SK-N-SH (cell line): Measurements from ENCODE around the gene CIB4. TPM values are rescaled to one million over a fixed set of nuclear protein-coding genes. Genes with fewer than 3 reads are reported as not detected.

Source experiments
- CTCF ChIA-PET: fragments of 300-600, 350-600 bp; formaldehyde crosslinking; extraction: SDS; loops from one replicate; lab custom pipeline; 2021; lab: Yijun Ruan, JAX
- POLR2A ChIA-PET: fragments of 350-600 bp; sonication (Branson Sonifier 250); formaldehyde crosslinking; extraction: SDS; loops from one replicate; lab custom pipeline; 2020; ENCODE audit warnings: antibody characterized with exemption, inconsistent platforms; lab: Yijun Ruan, JAX
- DNase-seq: peaks from one replicate; pipeline ENCODE4 v3.0.0; 2012
- H2AFZ ChIP-seq: fragments of 200-600 bp; sonication (generic); 2 replicates; pipeline ENCODE4 v1.8.1; 2016; ENCODE audit warnings: antibody characterized with exemption, mild to moderate bottlenecking, low read depth
- H3F3A ChIP-seq: fragments of 200-600 bp; sonication (generic); replicated peaks from 2 replicates; pipeline ENCODE3; 2016; ENCODE audit warnings: antibody characterized with exemption, mild to moderate bottlenecking; ENCODE audit not compliant: insufficient read depth
- H3K27ac ChIP-seq, 2 experiments: fragments of 200-500 bp in 1 of 2; fragments of 200-600 bp in 1 of 2; sonication (Bioruptor generic) in 1 of 2; sonication (generic), shearing (Covaris generic) in 1 of 2; 2 replicates each; pipeline versions ENCODE4 v1.5.1 to v1.6.1; 2014 to 2016; ENCODE audit warnings: low read depth in 2 of 2, inconsistent platforms in 1 of 2, low read length in 1 of 2, mild to moderate bottlenecking in 1 of 2, mixed read lengths in 1 of 2
- H3K27me3 ChIP-seq: fragments of 200-600 bp; sonication (generic), shearing (Covaris generic); 2 replicates; pipeline ENCODE4 v1.6.1; 2016; ENCODE audit warnings: mixed run types; ENCODE audit not compliant: insufficient read depth
- H3K36me3 ChIP-seq, 2 experiments: fragments of 200-500 bp in 1 of 2; fragments of 200-600 bp in 1 of 2; sonication (Bioruptor generic) in 1 of 2; sonication (generic) in 1 of 2; replicated peaks in 1 of 2; 2 replicates each; pipeline versions ENCODE3 to v1.5.1; 2014 to 2016; ENCODE audit warnings: low read length in 1 of 2, mild to moderate bottlenecking in 1 of 2; ENCODE audit not compliant: insufficient read depth in 2 of 2, control insufficient read depth in 1 of 2
- H3K4me1 ChIP-seq, 2 experiments: fragments of 200-500 bp in 1 of 2; fragments of 200-600 bp in 1 of 2; sonication (Bioruptor generic) in 1 of 2; sonication (generic), shearing (Covaris generic) in 1 of 2; 2 replicates each; pipeline versions ENCODE4 v1.5.1 to v1.6.1; 2014 to 2016; ENCODE audit warnings: low read depth in 1 of 2, low read length in 1 of 2, mixed run types in 1 of 2; ENCODE audit not compliant: insufficient read depth in 2 of 2, control insufficient read depth in 1 of 2
- H3K4me2 ChIP-seq: fragments of 200-600 bp; sonication (generic), shearing (Covaris generic); 2 replicates; pipeline ENCODE4 v1.6.1; 2017; ENCODE audit warnings: mixed run types
- H3K4me3 ChIP-seq, 2 experiments: fragments of 200-500 bp in 1 of 2; fragments of 200-600 bp in 1 of 2; sonication (Bioruptor generic) in 1 of 2; sonication (generic), shearing (Covaris generic) in 1 of 2; 2 replicates each; pipeline versions ENCODE4 v1.5.1 to v1.8.1; 2014 to 2016; ENCODE audit warnings: low read depth in 2 of 2, inconsistent platforms in 1 of 2, low read length in 1 of 2, mild to moderate bottlenecking in 1 of 2, mixed read lengths in 1 of 2, moderate library complexity in 1 of 2
- H3K79me2 ChIP-seq: fragments of 200-600 bp; sonication (generic); 2 replicates; pipeline ENCODE4 v1.8.1; 2017; ENCODE audit warnings: mild to moderate bottlenecking; ENCODE audit not compliant: insufficient read depth
- H3K9ac ChIP-seq: fragments of 200-600 bp; sonication (generic); 2 replicates; pipeline ENCODE4 v1.6.1; 2017; ENCODE audit warnings: mixed run types
- H3K9me2 ChIP-seq: fragments of 200-600 bp; sonication (generic); 2 replicates; pipeline ENCODE4 v1.6.1; 2017; ENCODE audit warnings: mixed run types
- H3K9me3 ChIP-seq: fragments of 200-600 bp; sonication (generic); 2 replicates; pipeline ENCODE4 v1.6.1; 2017; ENCODE audit warnings: mixed run types, mild to moderate bottlenecking, moderate library complexity
- H4K20me1 ChIP-seq: fragments of 200-600 bp; sonication (generic); 2 replicates; pipeline ENCODE4 v1.6.1; 2017; ENCODE audit warnings: mild to moderate bottlenecking, mixed run types; ENCODE audit not compliant: insufficient read depth
- CHD2 ChIP-seq: fragments of 150-350 bp; IDR thresholded peaks from 2 replicates; pipeline ENCODE4 v1.6.1; 2018; ENCODE audit warnings: low read length; ENCODE audit not compliant: partially characterized antibody
- MXI1 ChIP-seq: IDR thresholded peaks from 2 replicates; pipeline ENCODE4 v1.6.1; 2012; ENCODE audit warnings: mild to moderate bottlenecking, low read depth, low read length, improper control_type of control experiment
- POLR2AphosphoS5 ChIP-seq: IDR thresholded peaks from 2 replicates; pipeline ENCODE4 v1.6.1; 2012; ENCODE audit warnings: low read depth, low read length
- RCOR1 ChIP-seq: fragments of 150-350 bp; IDR thresholded peaks from 2 replicates; pipeline ENCODE4 v1.6.1; 2017; ENCODE audit warnings: antibody characterized with exemption, low read length
- TCF12 ChIP-seq: IDR thresholded peaks from 2 replicates; pipeline ENCODE4 v1.4.0; 2012
- TEAD4 ChIP-seq: IDR thresholded peaks from 2 replicates; pipeline ENCODE4 v1.4.0; 2012; ENCODE audit warnings: mild to moderate bottlenecking, borderline replicate concordance; ENCODE audit not compliant: insufficient read depth
- WGBS: methylation state at CpG from one replicate; pipeline ENCODE4 v1.1.6; 2017; ENCODE audit warnings: low lambda C conversion rate; 5-methylcytosine and 5-hydroxymethylcytosine counted together
- polyA plus RNA-seq, 3 experiments: library from polyadenylated mRNA; depleted of rRNA; stranded (reverse); fragments of >200 nt; gene quantifications; 2 replicates each; pipeline ENCODE4 v1.2.3, GENCODE V29; 2012
- TF ChIP-seq, protein P1 (sequence below): IDR thresholded peaks from 2 replicates; pipeline ENCODE4 v1.4.0; 2012; ENCODE audit warnings: low read depth, borderline replicate concordance
- TF ChIP-seq, protein P2 (sequence below): fragments of 200-600 bp; sonication (generic); IDR thresholded peaks from 2 replicates; pipeline ENCODE4 v1.6.1; 2017; ENCODE audit warnings: antibody characterized with exemption, mild to moderate bottlenecking, moderate library complexity

Gene CIB4
- polyA plus RNA-seq, 1 of the 3 experiments (the other 2 are of a cell fraction) = not detected

DNA sequence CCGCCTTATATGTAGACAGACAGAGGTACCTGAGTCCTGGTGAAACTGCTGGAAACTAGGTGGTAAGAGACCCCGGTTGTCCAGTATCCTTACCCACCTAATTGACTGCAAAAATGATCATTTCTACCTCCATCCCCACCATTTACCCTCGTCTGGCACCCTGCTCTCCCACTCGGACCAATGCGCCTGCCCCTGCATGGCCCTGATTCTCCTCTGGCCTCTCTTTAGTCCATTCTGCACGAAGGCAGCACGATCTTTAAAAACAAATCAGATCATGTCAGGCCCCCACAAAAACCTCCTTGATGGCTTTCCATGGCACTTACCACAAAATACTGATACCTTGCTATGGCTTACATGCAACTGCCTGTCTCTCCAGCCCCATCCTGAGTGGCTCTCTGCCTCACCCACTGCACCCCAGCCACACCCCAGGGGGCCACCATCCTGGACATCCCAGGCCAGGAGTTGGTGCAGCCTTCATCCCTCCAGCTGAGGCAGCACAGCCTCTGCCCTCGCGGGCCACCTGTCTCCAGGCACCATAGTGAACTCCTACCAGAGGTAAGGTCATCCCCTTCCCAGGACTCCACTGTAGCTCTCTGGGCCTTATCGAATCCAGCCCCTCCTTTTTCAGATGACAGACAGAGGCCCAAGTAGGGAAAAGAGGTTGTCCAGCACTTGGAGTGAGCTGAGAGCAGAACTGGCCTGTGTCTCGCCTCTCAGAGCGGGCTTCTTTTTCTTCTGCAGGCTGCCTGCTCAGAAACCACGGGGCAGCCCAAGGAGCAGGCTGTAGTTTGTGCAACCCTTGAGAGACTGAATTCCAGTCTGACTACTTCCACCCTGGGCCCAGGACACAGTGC is 12.3 kb upstream of the CIB4 start:
- Histone ChIP-seq H3K4me2 (no peak overlapping the region), H3K27me3 (peaks cover 12% of the 10 kb centered on the region; the same call in 1 of the 2 replicates), H3K9me3 (no peaks in the 10 kb centered on the region), H3K9me2 (no peaks in the 10 kb centered on the region), H3K79me2 (no peaks in the 10 kb centered on the region), H4K20me1 (no peaks in the 10 kb centered on the region), H3F3A (no peaks in the 10 kb centered on the region), H3K4me1 (peaks cover 0 to 28% of the 10 kb centered on the region in 2 experiments; a peak in 2 of 4 replicates), H3K4me3 (no peak overlapping the region), H3K27ac (peak overlapping the region in 1 of 2 experiments; percentile 82; a peak in 2 of 4 replicates), H2AFZ (no peak overlapping the region), H3K36me3 (no peaks in the 10 kb centered on the region), H3K9ac (no peak overlapping the region)
- DNase-seq = no peak
- no peak for TF ChIP-seq MXI1
- no peak for TF ChIP-seq TEAD4
- TF ChIP-seq, protein P1, sequence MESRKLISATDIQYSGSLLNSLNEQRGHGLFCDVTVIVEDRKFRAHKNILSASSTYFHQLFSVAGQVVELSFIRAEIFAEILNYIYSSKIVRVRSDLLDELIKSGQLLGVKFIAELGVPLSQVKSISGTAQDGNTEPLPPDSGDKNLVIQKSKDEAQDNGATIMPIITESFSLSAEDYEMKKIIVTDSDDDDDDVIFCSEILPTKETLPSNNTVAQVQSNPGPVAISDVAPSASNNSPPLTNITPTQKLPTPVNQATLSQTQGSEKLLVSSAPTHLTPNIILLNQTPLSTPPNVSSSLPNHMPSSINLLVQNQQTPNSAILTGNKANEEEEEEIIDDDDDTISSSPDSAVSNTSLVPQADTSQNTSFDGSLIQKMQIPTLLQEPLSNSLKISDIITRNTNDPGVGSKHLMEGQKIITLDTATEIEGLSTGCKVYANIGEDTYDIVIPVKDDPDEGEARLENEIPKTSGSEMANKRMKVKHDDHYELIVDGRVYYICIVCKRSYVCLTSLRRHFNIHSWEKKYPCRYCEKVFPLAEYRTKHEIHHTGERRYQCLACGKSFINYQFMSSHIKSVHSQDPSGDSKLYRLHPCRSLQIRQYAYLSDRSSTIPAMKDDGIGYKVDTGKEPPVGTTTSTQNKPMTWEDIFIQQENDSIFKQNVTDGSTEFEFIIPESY = no peak
- no peak for TF ChIP-seq POLR2AphosphoS5
- 54% methylated on average over 11 of the region's 13 CpGs for WGBS
- CTCF ChIA-PET = interaction anchor here (1.4 to 3.9 kb wide), 5 partner anchors 8 to 92 kb away, joined by 3 to 13 read pairs (median 5); partner anchors contain the start of gene CIB4
- POLR2A ChIA-PET = no interaction called here

DNA sequence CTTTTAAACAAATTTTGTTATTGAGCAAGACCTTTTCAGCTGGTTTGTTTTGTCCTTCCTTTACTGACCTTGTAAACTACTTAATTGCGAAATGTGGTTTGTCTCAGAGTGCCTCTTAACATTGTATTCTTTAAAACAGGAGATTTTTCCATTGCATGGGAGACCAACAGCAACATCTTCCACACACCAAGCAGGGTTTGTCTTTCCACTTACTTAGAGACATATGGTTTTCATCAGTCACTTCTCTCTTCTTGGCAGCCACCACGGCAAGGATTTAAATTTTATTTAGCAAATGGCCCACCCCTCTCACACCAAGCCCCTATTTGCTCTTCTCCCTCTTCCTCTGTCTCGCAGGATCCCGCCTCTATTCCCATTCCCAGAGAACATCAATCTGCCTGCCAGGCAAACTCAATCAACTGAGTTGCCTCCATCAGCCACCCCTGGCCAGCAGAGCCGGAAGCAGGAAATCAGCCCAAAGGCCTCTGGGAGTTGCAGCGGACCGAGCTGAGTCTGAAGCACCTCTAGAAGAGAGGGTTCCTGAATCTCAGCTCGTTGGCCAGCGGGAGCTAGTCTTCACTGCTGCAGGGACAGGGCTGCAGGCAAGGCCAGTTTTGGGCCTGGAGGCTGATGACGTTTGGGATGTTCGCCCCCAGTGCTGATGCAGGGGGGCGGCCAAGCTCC is 11.3 kb upstream of the CIB4 start:
- no peak overlapping the region for H3K9ac ChIP-seq
- no peaks in the 10 kb centered on the region for H4K20me1 ChIP-seq
- H3F3A ChIP-seq = no peaks in the 10 kb centered on the region
- 56% methylated on average over 10 of the region's 12 CpGs for WGBS
- H3K27me3 ChIP-seq = peaks cover 17% of the 10 kb centered on the region; the same call in 1 of the 2 replicates
- CTCF ChIA-PET = interaction anchor here (2.6 to 3.9 kb wide), 2 partner anchors 46 to 93 kb away, joined by 10 to 13 read pairs; no protein-coding TSS in a partner anchor
- peak overlapping the region in 1 of 2 experiments; percentile 82; a peak in 2 of 4 replicates for H3K27ac ChIP-seq
- no peaks in the 10 kb centered on the region for H3K9me2 ChIP-seq
- H3K4me1 ChIP-seq = peaks cover 0 to 32% of the 10 kb centered on the region in 2 experiments; a peak in 2 of 4 replicates
- H2AFZ ChIP-seq = no peak overlapping the region
- H3K36me3 ChIP-seq = no peaks in the 10 kb centered on the region
- DNase-seq = peak; percentile 92
- TF ChIP-seq, protein P2, sequence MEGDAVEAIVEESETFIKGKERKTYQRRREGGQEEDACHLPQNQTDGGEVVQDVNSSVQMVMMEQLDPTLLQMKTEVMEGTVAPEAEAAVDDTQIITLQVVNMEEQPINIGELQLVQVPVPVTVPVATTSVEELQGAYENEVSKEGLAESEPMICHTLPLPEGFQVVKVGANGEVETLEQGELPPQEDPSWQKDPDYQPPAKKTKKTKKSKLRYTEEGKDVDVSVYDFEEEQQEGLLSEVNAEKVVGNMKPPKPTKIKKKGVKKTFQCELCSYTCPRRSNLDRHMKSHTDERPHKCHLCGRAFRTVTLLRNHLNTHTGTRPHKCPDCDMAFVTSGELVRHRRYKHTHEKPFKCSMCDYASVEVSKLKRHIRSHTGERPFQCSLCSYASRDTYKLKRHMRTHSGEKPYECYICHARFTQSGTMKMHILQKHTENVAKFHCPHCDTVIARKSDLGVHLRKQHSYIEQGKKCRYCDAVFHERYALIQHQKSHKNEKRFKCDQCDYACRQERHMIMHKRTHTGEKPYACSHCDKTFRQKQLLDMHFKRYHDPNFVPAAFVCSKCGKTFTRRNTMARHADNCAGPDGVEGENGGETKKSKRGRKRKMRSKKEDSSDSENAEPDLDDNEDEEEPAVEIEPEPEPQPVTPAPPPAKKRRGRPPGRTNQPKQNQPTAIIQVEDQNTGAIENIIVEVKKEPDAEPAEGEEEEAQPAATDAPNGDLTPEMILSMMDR = no peak
- TF ChIP-seq TCF12 (peak; percentile 32; the same call in 1 of the 2 replicates), RCOR1 (peak; percentile 14; the same call in 1 of the 2 replicates), CHD2 (peak; percentile 42)
- TF ChIP-seq, protein P1 = no peak
- TF ChIP-seq, all 33 proteins: peak for 3
- H3K79me2 ChIP-seq = no peaks in the 10 kb centered on the region
- no peaks in the 10 kb centered on the region for H3K9me3 ChIP-seq
- no peak overlapping the region for H3K4me2 ChIP-seq
- H3K4me3 ChIP-seq = no peak overlapping the region
- POLR2A ChIA-PET = no interaction called here
